H1 (cell line): ENCODE data around the gene GRPR. TPM values are rescaled to one million over a fixed set of nuclear protein-coding genes. Genes with fewer than 3 reads are reported as not detected.

Experiments used
- CTCF ChIA-PET: fragments of 300-600 bp; sonication (Branson Sonifier 250); formaldehyde crosslinking; loops from one replicate; lab custom pipeline; 2021; ENCODE audit not compliant: partially characterized antibody; lab: Charles Lee
- POLR2A ChIA-PET: fragments of 300-600 bp; sonication (Branson Sonifier 250); formaldehyde crosslinking; loops from one replicate; lab custom pipeline; 2021; ENCODE audit warnings: inconsistent platforms; ENCODE audit not compliant: partially characterized antibody; lab: Charles Lee
- DNase-seq, 2 experiments: peaks; one replicate each; pipeline versions ENCODE4 v3.0.0 to v3.0.0-alpha.2; 2010 to 2022; ENCODE audit warnings: low spot score in 2 of 2, low read depth in 1 of 2, mixed read lengths in 1 of 2
- FAIRE-seq: peaks from 2 replicates; lab custom pipeline; 2011; peaks lifted over from hg19 to GRCh38; lab: Jason Lieb, UNC
- H2AFZ ChIP-seq: 2 replicates; pipeline ENCODE4 v1.8.1; 2012; ENCODE audit warnings: low read length, inconsistent platforms
- H2AK5ac ChIP-seq: 2 replicates; pipeline ENCODE4 v1.6.1; 2013; ENCODE audit warnings: low read depth, low read length
- H2BK120ac ChIP-seq: replicated peaks from 2 replicates; pipeline ENCODE3; 2013; ENCODE audit warnings: low read depth, low read length, inconsistent platforms
- H2BK12ac ChIP-seq: 2 replicates; pipeline ENCODE4 v1.6.1; 2013; ENCODE audit warnings: low read depth, low read length
- H2BK15ac ChIP-seq: 2 replicates; pipeline ENCODE4 v1.6.1; 2013; ENCODE audit warnings: low read length
- H2BK20ac ChIP-seq: 2 replicates; pipeline ENCODE4 v1.6.1; 2013; ENCODE audit warnings: low read length
- H2BK5ac ChIP-seq: 2 replicates; pipeline ENCODE4 v1.6.1; 2013; ENCODE audit warnings: low read depth, low read length
- H3K14ac ChIP-seq: 2 replicates; pipeline ENCODE4 v1.6.1; 2013; ENCODE audit warnings: inconsistent platforms; ENCODE audit not compliant: insufficient read length
- H3K18ac ChIP-seq: 2 replicates; pipeline ENCODE4 v1.6.1; 2013; ENCODE audit warnings: low read length; ENCODE audit errors: extremely low read depth
- H3K23ac ChIP-seq: 2 replicates; pipeline ENCODE4 v1.6.1; 2013; ENCODE audit warnings: inconsistent platforms; ENCODE audit not compliant: insufficient read length
- H3K23me2 ChIP-seq: 2 replicates; pipeline ENCODE4 v1.6.1; 2013; ENCODE audit warnings: low read depth, low read length
- H3K27ac ChIP-seq: 2 replicates; pipeline ENCODE4 v1.6.1; 2011; ENCODE audit warnings: low read depth, low read length, inconsistent platforms
- H3K27me3 ChIP-seq, 4 experiments: replicated peaks in 1 of 4; 1 replicate in 1 of 4; 2 replicates in 3 of 4; pipeline versions ENCODE4 v1.6.1 to v1.8.1; 2011 to 2013; ENCODE audit warnings: low read length in 3 of 4, mild to moderate bottlenecking in 3 of 4, inconsistent platforms in 2 of 4, mixed read lengths in 2 of 4, moderate library complexity in 1 of 4; ENCODE audit not compliant: control insufficient read depth in 3 of 4, insufficient read depth in 3 of 4; ENCODE audit errors: extremely low read depth in 1 of 4
- H3K36me3 ChIP-seq, 4 experiments: 2 replicates each; pipeline versions ENCODE4 v1.6.1 to v1.8.1; 2011 to 2013; ENCODE audit warnings: mild to moderate bottlenecking in 4 of 4, low read length in 3 of 4, moderate library complexity in 2 of 4, control low read depth in 1 of 4, inconsistent platforms in 1 of 4; ENCODE audit not compliant: insufficient read depth in 4 of 4, control insufficient read depth in 2 of 4
- H3K4ac ChIP-seq: replicated peaks from 2 replicates; pipeline ENCODE3; 2013; ENCODE audit warnings: low read length, low read depth, mixed read lengths, inconsistent platforms; ENCODE audit not compliant: insufficient read length
- H3K4me1 ChIP-seq, 4 experiments: replicated peaks in 1 of 4; 1 replicate in 1 of 4; 2 replicates in 3 of 4; pipeline versions ENCODE4 v1.6.1 to v1.8.1; 2011 to 2013; ENCODE audit warnings: low read length in 3 of 4, inconsistent platforms in 2 of 4, mixed read lengths in 1 of 4; ENCODE audit not compliant: insufficient read depth in 4 of 4, control insufficient read depth in 3 of 4
- H3K4me2 ChIP-seq, 2 experiments: 2 replicates each; pipeline versions ENCODE4 v1.6.1 to v1.8.1; 2011 to 2013; ENCODE audit warnings: low read depth in 2 of 2, low read length in 2 of 2, control low read depth in 1 of 2, inconsistent platforms in 1 of 2, mild to moderate bottlenecking in 1 of 2; ENCODE audit not compliant: insufficient read depth in 1 of 2
- H3K4me3 ChIP-seq, 4 experiments: fragments of 200-600, 300-600 bp in 1 of 4; sonication (generic), shearing (Covaris generic), sonication (Bioruptor Twin) in 1 of 4; 2 replicates each; pipeline versions ENCODE4 v1.5.1 to v1.8.1; 2011 to 2016; ENCODE audit warnings: low read length in 4 of 4, low read depth in 3 of 4, control low read depth in 2 of 4, inconsistent platforms in 2 of 4, mild to moderate bottlenecking in 2 of 4, mixed read lengths in 1 of 4, moderate library complexity in 1 of 4; ENCODE audit not compliant: insufficient read depth in 2 of 4; ENCODE audit errors: extremely low read depth in 1 of 4
- H3K56ac ChIP-seq: replicated peaks from 2 replicates; pipeline ENCODE3; 2013; ENCODE audit warnings: low read depth, mild to moderate bottlenecking, mixed read lengths, low read length, inconsistent platforms; ENCODE audit not compliant: insufficient read length
- H3K79me1 ChIP-seq: 2 replicates; pipeline ENCODE4 v1.6.1; 2013; ENCODE audit warnings: low read depth, low read length, control low read depth
- H3K79me2 ChIP-seq, 2 experiments: 2 replicates each; pipeline versions ENCODE4 v1.6.1 to v1.8.1; 2012 to 2013; ENCODE audit warnings: low read length in 2 of 2, mild to moderate bottlenecking in 2 of 2, inconsistent platforms in 1 of 2; ENCODE audit not compliant: insufficient read depth in 2 of 2, control insufficient read depth in 1 of 2
- H3K9ac ChIP-seq, 4 experiments: replicated peaks in 1 of 4; 1 replicate in 1 of 4; 2 replicates in 3 of 4; pipeline versions ENCODE4 v1.6.1 to v1.8.1; 2011 to 2013; ENCODE audit warnings: low read depth in 3 of 4, low read length in 3 of 4, control low read depth in 2 of 4, mild to moderate bottlenecking in 2 of 4, moderate library complexity in 2 of 4, inconsistent platforms in 1 of 4; ENCODE audit errors: extremely low read depth in 1 of 4
- H3K9me3 ChIP-seq, 2 experiments: 2 replicates each; pipeline versions ENCODE4 v1.6.1 to v1.8.1; 2012 to 2013; ENCODE audit warnings: mild to moderate bottlenecking in 2 of 2, moderate library complexity in 2 of 2, control low read depth in 1 of 2, inconsistent platforms in 1 of 2, low read depth in 1 of 2, low read length in 1 of 2, mixed read lengths in 1 of 2; ENCODE audit not compliant: insufficient read depth in 2 of 2
- H4K20me1 ChIP-seq, 2 experiments: replicated peaks in 1 of 2; 2 replicates each; pipeline versions ENCODE3 to v1.8.1; 2011 to 2013; ENCODE audit warnings: inconsistent platforms in 2 of 2, low read length in 2 of 2, mild to moderate bottlenecking in 1 of 2; ENCODE audit not compliant: insufficient read depth in 2 of 2, control insufficient read depth in 1 of 2
- H4K5ac ChIP-seq: 2 replicates; pipeline ENCODE4 v1.6.1; 2013; ENCODE audit warnings: low read length, low read depth, mixed read lengths, inconsistent platforms; ENCODE audit not compliant: insufficient read length
- H4K8ac ChIP-seq: 2 replicates; pipeline ENCODE4 v1.8.0; 2013; ENCODE audit warnings: mild to moderate bottlenecking, moderate library complexity, low read length, inconsistent platforms; ENCODE audit not compliant: insufficient read depth; ENCODE audit errors: extremely low read depth
- H4K91ac ChIP-seq: replicated peaks from 2 replicates; pipeline ENCODE3; 2013; ENCODE audit warnings: low read length, mixed read lengths, inconsistent platforms; ENCODE audit not compliant: insufficient read length
- CTCF ChIP-seq, 3 experiments: IDR thresholded peaks; 1 replicate in 2 of 3; 2 replicates in 1 of 3; pipeline versions ENCODE4 v1.5.1 to v1.6.1; 2011; ENCODE audit warnings: low read length in 3 of 3, mild to moderate bottlenecking in 3 of 3, inconsistent platforms in 2 of 3, low read depth in 1 of 3, moderate library complexity in 1 of 3; ENCODE audit not compliant: insufficient read depth in 1 of 3; ENCODE audit errors: control extremely low read depth in 1 of 3
- KDM4A ChIP-seq: IDR thresholded peaks from one replicate; pipeline ENCODE4 v1.7.1; 2012; ENCODE audit warnings: low read depth, mild to moderate bottlenecking, moderate library complexity, low read length, inconsistent platforms; ENCODE audit not compliant: severe bottlenecking
- SP4 ChIP-seq: IDR thresholded peaks from 2 replicates; pipeline ENCODE4 v1.6.1; 2012; ENCODE audit warnings: low read length, inconsistent platforms
- SUZ12 ChIP-seq: fragments of 200-600 bp; sonication (generic); IDR thresholded peaks from 2 replicates; pipeline ENCODE4 v1.6.1; 2012; ENCODE audit warnings: mild to moderate bottlenecking, inconsistent platforms, low read length, moderate library complexity, mixed read lengths
- TAF1 ChIP-seq: IDR thresholded peaks from 2 replicates; pipeline ENCODE4 v1.6.1; 2011; ENCODE audit warnings: mild to moderate bottlenecking, low read depth, low read length
- WGBS, 2 experiments: shearing (Covaris generic) in 1 of 2; methylation state at CpG; one replicate each; pipeline versions ENCODE4 v1.1.6 to v1.1.7; 2013 to 2015; ENCODE audit warnings: low lambda C conversion rate in 2 of 2, mixed read lengths in 2 of 2, inconsistent platforms in 1 of 2, low coverage in 1 of 2, missing lambda C conversion rate in 1 of 2; ENCODE audit not compliant: insufficient replicate concordance in 2 of 2, insufficient coverage in 1 of 2, insufficient read length in 1 of 2; ENCODE audit errors: extremely low coverage in 1 of 2, missing lambda C conversion rate in 1 of 2; 5-methylcytosine and 5-hydroxymethylcytosine counted together
- polyA plus RNA-seq, 7 experiments: library from polyadenylated mRNA; depleted of rRNA in 3 of 7; stranded (reverse) in 5 of 7; unstranded in 2 of 7; fragments of >200 nt in 5 of 7; fragments of 200-250 nt in 2 of 7; gene quantifications; 1 replicate in 5 of 7; 2 replicates in 1 of 7; 4 replicates in 1 of 7; pipeline versions ENCODE4 v1.2.1 to v1.2.3, GENCODE V29; 2011 to 2013; ENCODE audit warnings: missing spikeins in 2 of 7, mixed read lengths in 2 of 7
- total RNA-seq: library from RNA; stranded (reverse); fragmentation: NEBNext Ultra II Directional; extraction: Animal tissue kit (Norgen Biotek cat#: 25700); gene quantifications from 2 replicates; pipeline ENCODE4 v1.2.1, GENCODE V29; 2021
- TF ChIP-seq, protein P1 (sequence below): IDR thresholded peaks from 2 replicates; pipeline ENCODE4 v1.6.1; 2012; ENCODE audit warnings: inconsistent platforms

The GRPR gene
- total and polyA plus RNA-seq, 2 of the 8 experiments (the other 6 are each of a cell fraction or from before 2014, with no cell fraction given), result 18.6 to 78.4 TPM

- 97% methylated on average over 5 of the region's 6 CpGs; no CpG with 5 or more reads in 1 of the 2 experiments for WGBS, 2 experiments
- Histone ChIP-seq H2BK120ac (no peak overlapping the region), H4K8ac (no peak overlapping the region), H3K9ac (no peak overlapping the region), H3K18ac (no peak overlapping the region), H2AK5ac (no peak overlapping the region), H2AFZ (no peak overlapping the region), H2BK15ac (no peak overlapping the region), H2BK5ac (no peak overlapping the region), H3K23me2 (no peaks in the 10 kb centered on the region), H3K27ac (no peak overlapping the region), H3K4ac (no peak overlapping the region), H3K79me1 (no peaks in the 10 kb centered on the region), H3K4me2 (no peak overlapping the region), H3K27me3 (no peaks in the 10 kb centered on the region), H3K56ac (no peak overlapping the region), H3K36me3 (no peaks in the 10 kb centered on the region), H2BK20ac (no peak overlapping the region), H2BK12ac (peak overlapping the region; percentile 27; the same call in 1 of the 2 replicates), H3K4me3 (no peak overlapping the region), H3K4me1 (peaks cover 0 to 9% (median 5%) of the 10 kb centered on the region in 4 experiments; a peak in 3 of 7 replicates), H4K5ac (no peak overlapping the region), H3K9me3 (no peaks in the 10 kb centered on the region), H4K91ac (no peak overlapping the region), H3K79me2 (no peaks in the 10 kb centered on the region), H4K20me1 (no peaks in the 10 kb centered on the region), H3K14ac (no peak overlapping the region), H3K23ac (no peak overlapping the region)
- POLR2A ChIA-PET, result no interaction called here
- FAIRE-seq (no peak), DNase-seq (no peak)
- no peak for TF ChIP-seq CTCF (IDR thresholded peaks at IDR 0.05; ENCODE audit: control extremely low read depth in 1 of 3, insufficient read depth in 1 of 3, low read depth in 1 of 3, low read length in 3 of 3)
- TF ChIP-seq TAF1, result no peak
- TF ChIP-seq, protein P1, sequence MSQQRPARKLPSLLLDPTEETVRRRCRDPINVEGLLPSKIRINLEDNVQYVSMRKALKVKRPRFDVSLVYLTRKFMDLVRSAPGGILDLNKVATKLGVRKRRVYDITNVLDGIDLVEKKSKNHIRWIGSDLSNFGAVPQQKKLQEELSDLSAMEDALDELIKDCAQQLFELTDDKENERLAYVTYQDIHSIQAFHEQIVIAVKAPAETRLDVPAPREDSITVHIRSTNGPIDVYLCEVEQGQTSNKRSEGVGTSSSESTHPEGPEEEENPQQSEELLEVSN, result no peak
- no peak for TF ChIP-seq SUZ12
- TF ChIP-seq KDM4A, result no peak
- TF ChIP-seq SP4, result no peak
- CTCF ChIA-PET, result no interaction called here
These were observed 68.2 kb downstream of the GRPR start for GRCh38 chrX:16191605-16192004.
